Body of pancreas (tissue), 4 donors: ENCODE results near the gene MLH1.

Experiments
- CTCF ChIP-seq, 7 experiments: fragments of 450-650 bp in 4 of 7; fragments of 200-600 bp in 3 of 7; sonication (generic) in 3 of 7; IDR thresholded peaks; one replicate each; pipeline ENCODE4 v1.5.1; 2016 to 2019; ENCODE audit warnings: antibody characterized with exemption in 7 of 7
- POLR2A ChIP-seq, 3 donors: fragments of 450-650 bp; IDR thresholded peaks; one replicate each; pipeline ENCODE4 v1.6.1; 2016; ENCODE audit warnings: antibody characterized with exemption in 3 of 3, mild to moderate bottlenecking in 2 of 3

GRCh38 chr3:37096975-37097374 is 103.7 kb downstream of the MLH1 start:
- TF ChIP-seq CTCF (IDR thresholded peaks at IDR 0.05) (no peak), POLR2A (IDR thresholded peaks at IDR 0.05) (no peak)
